A549 (cell line): ENCODE data around the gene MCM10. TPM values are rescaled to one million over a fixed set of nuclear protein-coding genes. Genes with fewer than 3 reads are reported as not detected.

Source experiments
- ATAC-seq, 2 experiments: fragments of 200-7000 bp in 1 of 2; fragments of >200 bp in 1 of 2; cut with Nextera tagmentation in 1 of 2; cut with Tn5 transposase in 1 of 2; 3 replicates each; pipeline versions ENCODE4 v1.8.0 to v1.9.1; 2018 to 2020; ENCODE audit warnings: mild to moderate bottlenecking in 1 of 2, moderate library complexity in 1 of 2
- CTCF ChIA-PET: fragments of 300-600 bp; sonication (Branson Sonifier 250); formaldehyde crosslinking; extraction: SDS; loops from one replicate; lab custom pipeline; 2021; ENCODE audit warnings: antibody characterized with exemption, inconsistent platforms; lab: Yijun Ruan, JAX
- POLR2A ChIA-PET: fragments of 350-600 bp; formaldehyde crosslinking; extraction: SDS; loops from one replicate; lab custom pipeline; 2021; ENCODE audit warnings: antibody characterized with exemption, inconsistent platforms; lab: Yijun Ruan, JAX
- DNase-seq, 2 experiments: peaks; one replicate each; pipeline versions ENCODE4 v3.0.0 to v3.0.0-alpha.2; 2011 to 2016; ENCODE audit warnings: low read depth in 1 of 2, low spot score in 1 of 2
- FAIRE-seq: peaks from 2 replicates; lab custom pipeline; 2011; peaks lifted over from hg19 to GRCh38; lab: Jason Lieb, UNC
- H3K27ac ChIP-seq, 2 experiments: fragments of >200 bp; sonication (Bioruptor Twin); formaldehyde crosslinking; 3 replicates each; pipeline ENCODE4 v1.5.1; 2016 to 2017
- H3K4me1 ChIP-seq: fragments of >200 bp; sonication (Bioruptor Twin); formaldehyde crosslinking; 3 replicates; pipeline ENCODE4 v1.6.1; 2016
- H3K4me2 ChIP-seq: fragments of >200 bp; sonication (Bioruptor Twin); formaldehyde crosslinking; 3 replicates; pipeline ENCODE4 v1.6.1; 2016
- H3K4me3 ChIP-seq: fragments of >200 bp; sonication (Bioruptor Twin); formaldehyde crosslinking; 3 replicates; pipeline ENCODE4 v1.5.1; 2016
- H3K9me3 ChIP-seq: fragments of >200 bp; sonication (Bioruptor Twin); formaldehyde crosslinking; 3 replicates; pipeline ENCODE4 v1.6.1; 2016
- ATOH8 ChIP-seq: fragments of 250-450 bp; sonication (Bioruptor Pico); IDR thresholded peaks from 2 replicates; pipeline ENCODE4 v1.5.0; 2020; ENCODE audit warnings: low read depth, mild to moderate bottlenecking, moderate library complexity
- BCL3 ChIP-seq: fragments of >200 bp; sonication (Bioruptor Twin); formaldehyde crosslinking; IDR thresholded peaks from 3 replicates; pipeline ENCODE4 v1.6.1; 2016
- BHLHE40 ChIP-seq: IDR thresholded peaks from 2 replicates; pipeline ENCODE4 v1.6.1; 2012; ENCODE audit warnings: low read depth, low read length, inconsistent platforms
- CBX8 ChIP-seq: fragments of 200-600 bp; sonication (generic); IDR thresholded peaks from 2 replicates; pipeline ENCODE4 v1.6.1; 2016
- CEBPB ChIP-seq, 2 experiments: fragments of >200 bp in 1 of 2; sonication (Bioruptor Twin) in 1 of 2; formaldehyde crosslinking in 1 of 2; IDR thresholded peaks; 2 replicates each; pipeline ENCODE4 v1.6.1; 2012 to 2016
- CHD2 ChIP-seq: fragments of 150-350 bp; IDR thresholded peaks from 2 replicates; pipeline ENCODE4 v1.6.1; 2014; ENCODE audit warnings: low read length; ENCODE audit not compliant: partially characterized antibody
- CTCF ChIP-seq: fragments of >200 bp; sonication (Bioruptor Twin); formaldehyde crosslinking; IDR thresholded peaks from 3 replicates; pipeline ENCODE4 v1.5.1; 2016
- E2F6 ChIP-seq: IDR thresholded peaks from 2 replicates; pipeline ENCODE4 v1.6.1; 2012; ENCODE audit warnings: low read depth, borderline replicate concordance
- EHMT2 ChIP-seq: fragments of 200-600 bp; sonication (generic); IDR thresholded peaks from 2 replicates; pipeline ENCODE4 v1.6.1; 2016; ENCODE audit warnings: antibody characterized with exemption, low read depth, mild to moderate bottlenecking, moderate library complexity
- ESRRA ChIP-seq: fragments of 150-350 bp; IDR thresholded peaks from 2 replicates; pipeline ENCODE4 v1.6.1; 2014; ENCODE audit warnings: mild to moderate bottlenecking, low read length, borderline replicate concordance
- FOSL2 ChIP-seq, 2 experiments: fragments of 450-650 bp in 1 of 2; fragments of >200 bp in 1 of 2; sonication (Bioruptor Twin) in 1 of 2; formaldehyde crosslinking; IDR thresholded peaks; 2 replicates each; pipeline versions ENCODE4 v1.5.0 to v1.6.1; 2016 to 2020; ENCODE audit warnings: mild to moderate bottlenecking in 1 of 2, moderate library complexity in 1 of 2
- HDAC2 ChIP-seq: fragments of 200-600 bp; sonication (generic); IDR thresholded peaks from 2 replicates; pipeline ENCODE4 v1.6.1; 2016
- HEYL ChIP-seq: fragments of 250-450 bp; sonication (Bioruptor Pico); IDR thresholded peaks from 2 replicates; pipeline ENCODE4 v1.8.0; 2021; ENCODE audit warnings: mild to moderate bottlenecking, moderate library complexity
- JUNB ChIP-seq: fragments of >200 bp; sonication (Bioruptor Twin); formaldehyde crosslinking; IDR thresholded peaks from 2 replicates; pipeline ENCODE4 v1.6.1; 2016
- KDM1A ChIP-seq: fragments of 200-600 bp; sonication (generic); IDR thresholded peaks from 2 replicates; pipeline ENCODE4 v1.6.1; 2016; ENCODE audit warnings: low read depth, mild to moderate bottlenecking
- KDM5A ChIP-seq: fragments of 200-600 bp; sonication (generic); IDR thresholded peaks from 2 replicates; pipeline ENCODE4 v1.6.1; 2016; ENCODE audit warnings: antibody characterized with exemption, mild to moderate bottlenecking
- MAFK ChIP-seq: fragments of 450-650 bp; IDR thresholded peaks from 2 replicates; pipeline ENCODE4 v1.6.1; 2014; ENCODE audit not compliant: partially characterized antibody
- MAX ChIP-seq: IDR thresholded peaks from 2 replicates; pipeline ENCODE4 v1.6.1; 2012
- MYC ChIP-seq: IDR thresholded peaks from 2 replicates; pipeline ENCODE4 v1.6.1; 2012; ENCODE audit warnings: mild to moderate bottlenecking, inconsistent platforms, low read length, improper control_type of control experiment, borderline replicate concordance
- NPAS2 ChIP-seq: fragments of 250-450 bp; sonication (Bioruptor Pico); IDR thresholded peaks from 2 replicates; pipeline ENCODE4 v1.8.0; 2022; ENCODE audit warnings: mild to moderate bottlenecking, moderate library complexity, borderline replicate concordance
- NR3C1 ChIP-seq: fragments of >200 bp; sonication (Bioruptor Twin); formaldehyde crosslinking; IDR thresholded peaks from 3 replicates; pipeline ENCODE4 v1.6.1; 2017
- POLR2AphosphoS2 ChIP-seq: conservative IDR thresholded peaks from 2 replicates; pipeline ENCODE4 v1.6.1; 2012; ENCODE audit warnings: low read length, improper control_type of control experiment, inconsistent platforms
- REST ChIP-seq: fragments of 200-600 bp; sonication (generic); IDR thresholded peaks from 2 replicates; pipeline ENCODE4 v1.6.1; 2016; ENCODE audit warnings: antibody characterized with exemption, mild to moderate bottlenecking, moderate library complexity
- RFX5 ChIP-seq: fragments of 450-650 bp; IDR thresholded peaks from 2 replicates; pipeline ENCODE4 v1.7.1; 2014; ENCODE audit warnings: antibody characterized with exemption, mild to moderate bottlenecking, moderate library complexity
- TFCP2L1 ChIP-seq: fragments of 250-450 bp; sonication (Bioruptor Pico); IDR thresholded peaks from 2 replicates; pipeline ENCODE4 v1.5.0; 2021; ENCODE audit warnings: mild to moderate bottlenecking
- TP53 ChIP-seq: fragments of 250-450 bp; sonication (Bioruptor Pico); IDR thresholded peaks from 2 replicates; pipeline ENCODE4 v1.5.0; 2021; ENCODE audit warnings: mild to moderate bottlenecking, moderate library complexity
- ZC3H11A ChIP-seq: fragments of 450-650 bp; IDR thresholded peaks from 2 replicates; pipeline ENCODE4 v1.6.1; 2014; ENCODE audit warnings: antibody characterized with exemption, mild to moderate bottlenecking
- ZFP36 ChIP-seq: fragments of 450-650 bp; IDR thresholded peaks from 2 replicates; pipeline ENCODE4 v1.6.1; 2014; ENCODE audit warnings: borderline replicate concordance; ENCODE audit not compliant: partially characterized antibody
- ZSCAN20 ChIP-seq: fragments of 250-450 bp; sonication (Bioruptor Pico); IDR thresholded peaks from 2 replicates; pipeline ENCODE4 v1.8.0; 2022; ENCODE audit warnings: mild to moderate bottlenecking, moderate library complexity
- WGBS: methylation state at CpG from one replicate; pipeline ENCODE4 v1.1.6; 2017; ENCODE audit errors: missing lambda C conversion rate; 5-methylcytosine and 5-hydroxymethylcytosine counted together
- polyA plus RNA-seq, 4 experiments: library from polyadenylated mRNA; depleted of rRNA in 3 of 4; stranded (reverse); fragments of >200 nt; fragmentation: RNase III in 1 of 4; extraction: RNeasy Plus Mini Kit Qiagen cat#74134 plus additional on column Dnase treatment in 1 of 4; gene quantifications; 2 replicates in 3 of 4; 3 replicates in 1 of 4; pipeline ENCODE4 v1.2.3, GENCODE V29; 2011 to 2017

MCM10 gene
- polyA plus RNA-seq, 2 of the 4 experiments (the other 2 are of a cell fraction) = 24.3 to 24.4 TPM

GRCh38 chr10:13182424-13182823 lies 21.1 kb downstream of the MCM10 start:
- FAIRE-seq (no peak), ATAC-seq (no peak), DNase-seq (no peak)
- TF ChIP-seq POLR2AphosphoS2 (no peak), TP53 (CRISPR knock-in tag) (no peak), NR3C1 (no peak), CHD2 (no peak), HDAC2 (no peak), TFCP2L1 (CRISPR knock-in tag) (no peak), JUNB (no peak), ATOH8 (CRISPR knock-in tag) (no peak), REST (no peak), ZFP36 (no peak), MYC (no peak), ZC3H11A (no peak), CTCF (no peak)
- Histone ChIP-seq H3K4me1 (no peaks in the 10 kb centered on the region), H3K9me3 (0 out of 3 replicates have a peak, but pooled peaks cover 4% of the 10 kb centered on the region), H3K4me2 (no peak overlapping the region), H3K4me3 (no peak overlapping the region), H3K27ac (no peak overlapping the region)
- POLR2A ChIA-PET = no interaction called here
- 74% methylated on average over 1 of the region's 1 CpG for WGBS
- CTCF ChIA-PET = no interaction called here

GRCh38 chr10:13183625-13184024 lies 22.3 kb downstream of the MCM10 start:
- FAIRE-seq = no peak
- DNase-seq = no peak
- H3K9me3 ChIP-seq = 0 out of 3 replicates have a peak, but pooled peaks cover 4% of the 10 kb centered on the region
- no peak for ATAC-seq
- no peak overlapping the region for H3K4me2 ChIP-seq
- no peaks in the 10 kb centered on the region for H3K4me1 ChIP-seq
- no peak overlapping the region for H3K27ac ChIP-seq
- POLR2A ChIA-PET = no interaction called here
- 74% methylated on average over 5 of the region's 5 CpGs for WGBS
- TF ChIP-seq HEYL (CRISPR knock-in tag) (no peak), KDM5A (no peak), ZSCAN20 (no peak), CEBPB (IDR thresholded peaks at IDR 0.05) (no peak), MAX (no peak), FOSL2 (IDR thresholded peaks at IDR 0.05) (no peak), FOSL2 (CRISPR knock-in tag; IDR thresholded peaks at IDR 0.05) (no peak), RFX5 (no peak), EHMT2 (no peak), ATOH8 (CRISPR knock-in tag) (no peak), BCL3 (no peak), JUNB (no peak), POLR2AphosphoS2 (no peak), CBX8 (no peak), ESRRA (no peak), E2F6 (no peak), NPAS2 (CRISPR knock-in tag) (no peak), TFCP2L1 (CRISPR knock-in tag) (no peak), BHLHE40 (no peak), MAFK (no peak), KDM1A (no peak)
- CTCF ChIA-PET = interaction anchor here (1.0 kb wide), 1 partner anchor 22 kb away, joined by 3 read pairs; the partner anchor contains the start of gene MCM10
- H3K4me3 ChIP-seq = no peak overlapping the region
